ENCODE measurements around the gene TMEM259. TPM values are rescaled to one million over a fixed set of nuclear protein-coding genes. Genes with fewer than 3 reads are reported as not detected.

Gene TMEM259
- total RNA-seq, 2 experiments from 2014 or later, result 172 to 212 TPM

- Mint-ChIP-seq H3K4me3 (no peak overlapping the region), H3K27ac (no peak overlapping the region)
Observed at GRCh38 chr19:1063030-1063908, 42.3 kb upstream of the TMEM259 start.

GRCh38 chr19:1062387-1063029, 41.6 kb upstream of the TMEM259 start:
- Mint-ChIP-seq H3K9me3 (ENCODE audit: low read depth) (no peaks in the 10 kb centered on the region), H3K27me3 (no peaks in the 10 kb centered on the region), H3K4me3 (no peak overlapping the region), H3K4me1 (peaks cover 24% of the 10 kb centered on the region), H3K27ac (no peak overlapping the region), H3K36me3 (peaks cover under 1% of the 10 kb centered on the region)
- ATAC-seq, result no peak
- CTCF ChIA-PET, result no interaction called here
- no peak for DNase-seq

More at GRCh38 chr19:1063030-1063908, 42.3 kb upstream of the TMEM259 start:
- CTCF ChIA-PET, result no interaction called here
- Mint-ChIP-seq H3K27me3 (no peaks in the 10 kb centered on the region), H3K9me3 (ENCODE audit: low read depth) (no peaks in the 10 kb centered on the region), H3K36me3 (peaks cover 3% of the 10 kb centered on the region), H3K4me1 (peaks cover 19% of the 10 kb centered on the region)
- DNase-seq, result peak; percentile 84
- no peak for ATAC-seq

- no peaks in the 10 kb centered on the region for H3K9me3 Mint-ChIP-seq (ENCODE audit: low read depth)
- no peak overlapping the region for H3K27ac Mint-ChIP-seq
- H3K36me3 Mint-ChIP-seq, result peaks cover 3% of the 10 kb centered on the region
- no peak for DNase-seq
- ATAC-seq, result no peak
- CTCF ChIA-PET, result no interaction called here
- no peaks in the 10 kb centered on the region for H3K27me3 Mint-ChIP-seq
- H3K4me3 Mint-ChIP-seq, result no peak overlapping the region
- peaks cover 27% of the 10 kb centered on the region for H3K4me1 Mint-ChIP-seq
Observed at GRCh38 chr19:1061987-1062386, 41.1 kb upstream of the TMEM259 start.

- Mint-ChIP-seq H3K4me3 (no peak overlapping the region), H3K27me3 (no peaks in the 10 kb centered on the region), H3K36me3 (peaks cover 11% of the 10 kb centered on the region), H3K4me1 (peaks cover 24% of the 10 kb centered on the region), H3K27ac (no peak overlapping the region), H3K9me3 (ENCODE audit: low read depth) (no peaks in the 10 kb centered on the region)
- CTCF ChIA-PET, result interaction anchor here (0.7 to 1.2 kb wide), 4 partner anchors 20 to 765 kb away, joined by 3 to 4 read pairs (median 3); no protein-coding TSS in a partner anchor
- ATAC-seq (no peak), DNase-seq (no peak)
Observed at GRCh38 chr19:1060689-1061088, 39.8 kb upstream of the TMEM259 start.

GRCh38 chr19:1058112-1058511, 37.2 kb upstream of the TMEM259 start:
- DNase-seq, result peak; percentile 40
- H3K27me3 Mint-ChIP-seq, result no peaks in the 10 kb centered on the region
- peaks cover 12% of the 10 kb centered on the region for H3K36me3 Mint-ChIP-seq
- H3K4me1 Mint-ChIP-seq, result peaks cover 8% of the 10 kb centered on the region
- no peak overlapping the region for H3K27ac Mint-ChIP-seq
- H3K9me3 Mint-ChIP-seq (ENCODE audit: low read depth), result no peaks in the 10 kb centered on the region
- no peak overlapping the region for H3K4me3 Mint-ChIP-seq
- CTCF ChIA-PET, result interaction anchor here (0.6 to 5.3 kb wide), 10 partner anchors 8 to 55 kb away, joined by 3 to 31 read pairs (median 4); partner anchors contain the start of genes ARHGAP45 and RNU6-2
- ATAC-seq, result no peak

GRCh38 chr19:1057176-1057855, 36.4 kb upstream of the TMEM259 start:
- no peaks in the 10 kb centered on the region for H3K27me3 Mint-ChIP-seq
- H3K4me3 Mint-ChIP-seq, result no peak overlapping the region
- DNase-seq (peak; percentile 65), ATAC-seq (peak; percentile 72)
- no peaks in the 10 kb centered on the region for H3K9me3 Mint-ChIP-seq (ENCODE audit: low read depth)
- H3K36me3 Mint-ChIP-seq, result peaks cover 12% of the 10 kb centered on the region
- CTCF ChIA-PET, result interaction anchor here (0.6 to 5.3 kb wide), 12 partner anchors 9 to 136 kb away, joined by 3 to 31 read pairs (median 4); partner anchors contain the start of gene ARHGAP45
- H3K27ac Mint-ChIP-seq, result peak overlapping the region; percentile 66
- peaks cover 8% of the 10 kb centered on the region for H3K4me1 Mint-ChIP-seq

- Mint-ChIP-seq H3K9me3 (ENCODE audit: low read depth) (no peaks in the 10 kb centered on the region), H3K4me3 (no peak overlapping the region), H3K4me1 (peaks cover 8% of the 10 kb centered on the region), H3K27ac (no peak overlapping the region), H3K27me3 (no peaks in the 10 kb centered on the region), H3K36me3 (peaks cover 12% of the 10 kb centered on the region)
- CTCF ChIA-PET, result interaction anchor here (1.1 to 5.3 kb wide), 3 partner anchors 10 to 156 kb away, joined by 3 to 31 read pairs (median 4); partner anchors contain the start of gene ARHGAP45
- DNase-seq, result no peak
- no peak for ATAC-seq
Observed at GRCh38 chr19:1055886-1056620, 35.1 kb upstream of the TMEM259 start.

- H3K27ac Mint-ChIP-seq, result no peak overlapping the region
- no peaks in the 10 kb centered on the region for H3K9me3 Mint-ChIP-seq (ENCODE audit: low read depth)
- peaks cover 12% of the 10 kb centered on the region for H3K36me3 Mint-ChIP-seq
- H3K4me3 Mint-ChIP-seq, result no peak overlapping the region
- CTCF ChIA-PET, result interaction anchor here (1.5 to 5.3 kb wide), 2 partner anchors 12 to 35 kb away, joined by 3 to 31 read pairs; partner anchors contain the start of gene ARHGAP45
- no peaks in the 10 kb centered on the region for H3K27me3 Mint-ChIP-seq
- peaks cover 8% of the 10 kb centered on the region for H3K4me1 Mint-ChIP-seq
- no peak for DNase-seq
- no peak for ATAC-seq
Observed at GRCh38 chr19:1055028-1055425, 34.1 kb upstream of the TMEM259 start.

- peaks cover 12% of the 10 kb centered on the region for H3K36me3 Mint-ChIP-seq
- H3K27me3 Mint-ChIP-seq, result no peaks in the 10 kb centered on the region
- H3K27ac Mint-ChIP-seq, result no peak overlapping the region
- ATAC-seq, result no peak
- no peaks in the 10 kb centered on the region for H3K9me3 Mint-ChIP-seq (ENCODE audit: low read depth)
- H3K4me1 Mint-ChIP-seq, result peaks cover 8% of the 10 kb centered on the region
- H3K4me3 Mint-ChIP-seq, result no peak overlapping the region
- CTCF ChIA-PET, result interaction anchor here (5.3 kb wide), 1 partner anchor 12 kb away, joined by 31 read pairs; the partner anchor contains the start of gene ARHGAP45
- DNase-seq, result no peak
Observed at GRCh38 chr19:1054102-1055027, 33.4 kb upstream of the TMEM259 start.

- H3K27ac Mint-ChIP-seq, result no peak overlapping the region
- no peak for DNase-seq
Observed at GRCh38 chr19:1053176-1054101, 32.5 kb upstream of the TMEM259 start.

GRCh38 chr19:1052349-1052975, 31.5 kb upstream of the TMEM259 start:
- ATAC-seq (no peak), DNase-seq (no peak)
- Mint-ChIP-seq H3K4me3 (no peak overlapping the region), H3K27ac (peak overlapping the region; percentile 24), H3K4me1 (peaks cover 3% of the 10 kb centered on the region), H3K36me3 (peaks cover 11% of the 10 kb centered on the region), H3K27me3 (no peaks in the 10 kb centered on the region), H3K9me3 (ENCODE audit: low read depth) (no peaks in the 10 kb centered on the region)
- CTCF ChIA-PET, result no interaction called here

More at GRCh38 chr19:1053176-1054101, 32.5 kb upstream of the TMEM259 start:
- H3K27me3 Mint-ChIP-seq, result no peaks in the 10 kb centered on the region
- CTCF ChIA-PET, result interaction anchor here (0.7 to 5.3 kb wide), 2 partner anchors 13 to 36 kb away, joined by 4 to 31 read pairs; partner anchors contain the start of gene ARHGAP45
- no peak overlapping the region for H3K4me3 Mint-ChIP-seq
- no peak for ATAC-seq
- H3K4me1 Mint-ChIP-seq, result peaks cover 8% of the 10 kb centered on the region
- H3K36me3 Mint-ChIP-seq, result peaks cover 12% of the 10 kb centered on the region
- no peaks in the 10 kb centered on the region for H3K9me3 Mint-ChIP-seq (ENCODE audit: low read depth)
